Naive thymus-derived CD4-positive, alpha-beta T cell (primary cell): Measurements from ENCODE around the gene GNA12. TPM values are rescaled to one million over a fixed set of nuclear protein-coding genes. Genes with fewer than 3 reads are reported as not detected.
A peak's percentile ranks its signal among the peaks of the same experiment; 100 is the strongest.

Experiments used
- ATAC-seq: fragments of 150-1000 bp; cut with Tn5 transposase; 2 replicates; pipeline ENCODE4 v1.10.0; 2021; ENCODE audit warnings: mild to moderate bottlenecking, moderate library complexity
- CTCF ChIA-PET: fragments of 350-600 bp; sonication (Branson Sonifier 250); formaldehyde crosslinking; loops from one replicate; lab custom pipeline; 2021; ENCODE audit warnings: antibody characterized with exemption; lab: Charles Lee
- POLR2A ChIA-PET: fragments of 350-600 bp; sonication (Branson Sonifier 250); formaldehyde crosslinking; loops from one replicate; lab custom pipeline; 2021; ENCODE audit warnings: antibody characterized with exemption, inconsistent platforms; lab: Charles Lee
- DNase-seq, 9 donors: peaks; one replicate each; pipeline versions ENCODE4 v3.0.0 to v3.0.0-alpha.2; 2020 to 2022; ENCODE audit warnings: mixed read lengths in 1 of 9
- H3K27ac ChIP-seq: one replicate; pipeline ENCODE4 v1.7.0; 2013; ENCODE audit warnings: mild to moderate bottlenecking, low read depth, low read length, moderate library complexity
- H3K27me3 ChIP-seq, 2 donors: one replicate each; pipeline ENCODE4 v1.7.0; 2013; ENCODE audit warnings: low read length in 2 of 2, mild to moderate bottlenecking in 2 of 2, moderate library complexity in 2 of 2; ENCODE audit not compliant: control insufficient read depth in 2 of 2, insufficient read depth in 2 of 2
- H3K36me3 ChIP-seq, 3 experiments: 1 replicate in 2 of 3; 2 replicates in 1 of 3; pipeline ENCODE4 v1.7.0; 2013; ENCODE audit warnings: low read length in 3 of 3, mild to moderate bottlenecking in 3 of 3, moderate library complexity in 1 of 3; ENCODE audit not compliant: insufficient read depth in 3 of 3, control insufficient read depth in 2 of 3
- H3K4me1 ChIP-seq, 2 donors: one replicate each; pipeline ENCODE4 v1.7.0; 2013; ENCODE audit warnings: low read length in 2 of 2, mild to moderate bottlenecking in 2 of 2, moderate library complexity in 1 of 2; ENCODE audit not compliant: control insufficient read depth in 2 of 2, insufficient read depth in 2 of 2
- H3K4me3 ChIP-seq: 2 replicates; pipeline ENCODE4 v1.7.0; 2013; ENCODE audit warnings: mild to moderate bottlenecking, low read length
- H3K9me3 ChIP-seq, 3 experiments: 1 replicate in 2 of 3; 2 replicates in 1 of 3; pipeline ENCODE4 v1.7.0; 2013; ENCODE audit warnings: low read length in 3 of 3; ENCODE audit not compliant: control insufficient read depth in 2 of 3
- H3K27ac Mint-ChIP-seq, 9 donors: one replicate each; pipeline ENCODE4 v1.8.0; 2020 to 2022; ENCODE audit warnings: mixed read lengths in 9 of 9, mild to moderate bottlenecking in 8 of 9, moderate library complexity in 5 of 9, inconsistent platforms in 2 of 9
- H3K27me3 Mint-ChIP-seq, 5 donors: one replicate each; pipeline ENCODE4 v1.8.0; 2021 to 2022; ENCODE audit warnings: mixed read lengths in 5 of 5, mild to moderate bottlenecking in 1 of 5
- H3K36me3 Mint-ChIP-seq, 5 donors: one replicate each; pipeline ENCODE4 v1.8.0; 2020 to 2022; ENCODE audit warnings: mixed read lengths in 5 of 5, mild to moderate bottlenecking in 3 of 5, inconsistent platforms in 1 of 5
- H3K4me1 Mint-ChIP-seq, 7 donors: one replicate each; pipeline ENCODE4 v1.8.0; 2020 to 2022; ENCODE audit warnings: mixed read lengths in 7 of 7, mild to moderate bottlenecking in 3 of 7, inconsistent platforms in 1 of 7
- H3K4me3 Mint-ChIP-seq, 10 donors: one replicate each; pipeline ENCODE4 v1.8.0; 2020 to 2022; ENCODE audit warnings: mild to moderate bottlenecking in 10 of 10, mixed read lengths in 10 of 10, moderate library complexity in 6 of 10, inconsistent platforms in 2 of 10
- H3K9me3 Mint-ChIP-seq, 11 donors: one replicate each; pipeline ENCODE4 v1.8.0; 2020 to 2022; ENCODE audit warnings: mixed read lengths in 11 of 11, mild to moderate bottlenecking in 4 of 11, inconsistent platforms in 1 of 11, moderate library complexity in 1 of 11
- intact Hi-C, 2 donors: fragments of 100-400 bp; cut with micrococcal nuclease; formaldehyde crosslinking; loops; one replicate each; pipeline ENCODE4 v1.15.1; 2023
- polyA plus RNA-seq, 2 donors: library from polyadenylated mRNA; unstranded; fragments of 300-500 nt; fragmentation: Illumina TruSeq; gene quantifications; one replicate each; pipeline ENCODE4 v1.2.3, GENCODE V29; 2021
- total RNA-seq, 6 experiments: library from RNA in 5 of 6; stranded (reverse) in 5 of 6; gene quantifications; 1 replicate in 5 of 6; 2 replicates in 1 of 6; pipeline ENCODE4 v1.2.3 and lab custom pipeline; 2021 to 2026

The GNA12 gene
- total and polyA plus RNA-seq, 7 experiments from 2014 or later, result 4.2 to 25.7 (median 18.5) TPM

GRCh38 chr7:2821161-2821841 is 22.8 kb downstream of the GNA12 start:
- peaks cover 26 to 51% (median 36%) of the 10 kb centered on the region in 7 donors for H3K4me1 Mint-ChIP-seq
- H3K27me3 Mint-ChIP-seq, result no peaks in the 10 kb centered on the region
- peaks cover 0 to 32% (median 0%) of the 10 kb centered on the region in 5 donors for H3K36me3 Mint-ChIP-seq
- DNase-seq (no peak), ATAC-seq (peak; percentile 49)
- H3K9me3 Mint-ChIP-seq, result no peaks in the 10 kb centered on the region
- H3K36me3 ChIP-seq, result no peaks in the 10 kb centered on the region
- ChIA-PET POLR2A (no interaction called here), CTCF (interaction anchor here (0.7 kb wide), 1 partner anchor 1682 kb away, joined by 3 read pairs; no protein-coding TSS in a partner anchor)
- H3K4me1 ChIP-seq, result no peaks in the 10 kb centered on the region
- no peak overlapping the region for H3K27ac Mint-ChIP-seq
- H3K4me3 ChIP-seq, result no peak overlapping the region
- H3K4me3 Mint-ChIP-seq, result no peak overlapping the region
- intact Hi-C loops, result no loop called here
- no peak overlapping the region for H3K27ac ChIP-seq
- H3K9me3 ChIP-seq, result no peaks in the 10 kb centered on the region
- H3K27me3 ChIP-seq, result no peaks in the 10 kb centered on the region

- Mint-ChIP-seq H3K9me3 (no peaks in the 10 kb centered on the region), H3K27me3 (no peaks in the 10 kb centered on the region), H3K4me1 (peaks cover 26 to 49% (median 33%) of the 10 kb centered on the region in 7 donors), H3K4me3 (no peak overlapping the region), H3K36me3 (peaks cover 0 to 32% (median 0%) of the 10 kb centered on the region in 5 donors), H3K27ac (no peak overlapping the region)
- Histone ChIP-seq H3K27ac (no peak overlapping the region), H3K4me3 (no peak overlapping the region), H3K9me3 (no peaks in the 10 kb centered on the region), H3K36me3 (no peaks in the 10 kb centered on the region), H3K4me1 (no peaks in the 10 kb centered on the region), H3K27me3 (no peaks in the 10 kb centered on the region)
- intact Hi-C loops, result no loop called here
- no peak for DNase-seq
- CTCF ChIA-PET, result interaction anchor here (0.7 kb wide), 1 partner anchor 1683 kb away, joined by 3 read pairs; no protein-coding TSS in a partner anchor
- POLR2A ChIA-PET, result no interaction called here
- peak; percentile 79 for ATAC-seq
These were observed 23.6 kb downstream of the GNA12 start for GRCh38 chr7:2820508-2820934.

GRCh38 chr7:2819954-2820397 is 24.1 kb downstream of the GNA12 start:
- peak overlapping the region in 1 of 9 donors; percentile 13 for H3K27ac Mint-ChIP-seq
- Histone ChIP-seq H3K4me1 (no peaks in the 10 kb centered on the region), H3K9me3 (no peaks in the 10 kb centered on the region), H3K4me3 (no peak overlapping the region), H3K27ac (no peak overlapping the region), H3K27me3 (no peaks in the 10 kb centered on the region), H3K36me3 (no peaks in the 10 kb centered on the region)
- no peak for ATAC-seq
- no peaks in the 10 kb centered on the region for H3K27me3 Mint-ChIP-seq
- POLR2A ChIA-PET, result no interaction called here
- H3K9me3 Mint-ChIP-seq, result no peaks in the 10 kb centered on the region
- intact Hi-C loops, result no loop called here
- H3K4me3 Mint-ChIP-seq, result no peak overlapping the region
- CTCF ChIA-PET, result no interaction called here
- H3K4me1 Mint-ChIP-seq, result peaks cover 23 to 44% (median 30%) of the 10 kb centered on the region in 7 donors
- H3K36me3 Mint-ChIP-seq, result peaks cover 0 to 30% (median 0%) of the 10 kb centered on the region in 5 donors
- no peak for DNase-seq

- CTCF ChIA-PET, result no interaction called here
- POLR2A ChIA-PET, result interaction anchor here (0.5 kb wide), 1 partner anchor 313 kb away, joined by 3 read pairs; no protein-coding TSS in a partner anchor
- no peak overlapping the region for H3K4me3 Mint-ChIP-seq
- intact Hi-C loops, result no loop called here
- Histone ChIP-seq H3K4me3 (no peak overlapping the region), H3K36me3 (peaks cover 0 to 4% (median 0%) of the 10 kb centered on the region in 3 experiments), H3K27me3 (no peaks in the 10 kb centered on the region), H3K4me1 (no peaks in the 10 kb centered on the region), H3K27ac (no peak overlapping the region), H3K9me3 (no peaks in the 10 kb centered on the region)
- no peaks in the 10 kb centered on the region for H3K9me3 Mint-ChIP-seq
- peaks cover 22 to 39% (median 25%) of the 10 kb centered on the region in 7 donors for H3K4me1 Mint-ChIP-seq
- DNase-seq, result no peak
- no peaks in the 10 kb centered on the region for H3K27me3 Mint-ChIP-seq
- no peak for ATAC-seq
- peaks cover 0 to 33% (median 0%) of the 10 kb centered on the region in 5 donors for H3K36me3 Mint-ChIP-seq
- no peak overlapping the region for H3K27ac Mint-ChIP-seq
These were observed 24.8 kb downstream of the GNA12 start for GRCh38 chr7:2819161-2819953.

GRCh38 chr7:2818653-2819052 is 25.5 kb downstream of the GNA12 start:
- H3K27ac Mint-ChIP-seq, result no peak overlapping the region
- H3K27me3 Mint-ChIP-seq, result no peaks in the 10 kb centered on the region
- Histone ChIP-seq H3K27me3 (no peaks in the 10 kb centered on the region), H3K4me1 (no peaks in the 10 kb centered on the region), H3K27ac (no peak overlapping the region), H3K9me3 (no peaks in the 10 kb centered on the region), H3K36me3 (peaks cover 0 to 11% (median 0%) of the 10 kb centered on the region in 3 experiments), H3K4me3 (no peak overlapping the region)
- ChIA-PET CTCF (no interaction called here), POLR2A (no interaction called here)
- H3K4me1 Mint-ChIP-seq, result peaks cover 15 to 34% (median 23%) of the 10 kb centered on the region in 7 donors
- H3K36me3 Mint-ChIP-seq, result peaks cover 0 to 38% (median 6%) of the 10 kb centered on the region in 5 donors
- no peak for DNase-seq
- intact Hi-C loops, result no loop called here
- no peak for ATAC-seq
- no peak overlapping the region for H3K4me3 Mint-ChIP-seq
- H3K9me3 Mint-ChIP-seq, result no peaks in the 10 kb centered on the region

- ChIA-PET POLR2A (no interaction called here), CTCF (no interaction called here)
- Histone ChIP-seq H3K4me1 (no peaks in the 10 kb centered on the region), H3K4me3 (no peak overlapping the region), H3K9me3 (no peaks in the 10 kb centered on the region), H3K27ac (no peak overlapping the region), H3K36me3 (peaks cover 0 to 11% (median 0%) of the 10 kb centered on the region in 3 experiments), H3K27me3 (no peaks in the 10 kb centered on the region)
- Mint-ChIP-seq H3K27ac (peak overlapping the region in 1 of 9 donors; percentile 46), H3K4me1 (peaks cover 20 to 35% (median 26%) of the 10 kb centered on the region in 7 donors), H3K27me3 (no peaks in the 10 kb centered on the region), H3K4me3 (no peak overlapping the region), H3K9me3 (peaks cover 0 to 2% (median 0%) of the 10 kb centered on the region in 11 donors), H3K36me3 (peaks cover 0 to 40% (median 10%) of the 10 kb centered on the region in 5 donors)
- ATAC-seq (no peak), DNase-seq (no peak)
- intact Hi-C loops, result no loop called here
These were observed 26.0 kb downstream of the GNA12 start for GRCh38 chr7:2818121-2818520.
